ENCODE data around the gene SELENOI. TPM values are rescaled to one million over a fixed set of nuclear protein-coding genes. Genes with fewer than 3 reads are reported as not detected.
"Not testable (repeated sequence)": the region's sequence is repeated elsewhere in the genome, so short reads cannot be mapped to it uniquely, and the experiment has no call there.

The SELENOI gene
- total RNA-seq, 4 donors from 2014 or later = 23.1 to 46.6 (median 32.4) TPM

DNA sequence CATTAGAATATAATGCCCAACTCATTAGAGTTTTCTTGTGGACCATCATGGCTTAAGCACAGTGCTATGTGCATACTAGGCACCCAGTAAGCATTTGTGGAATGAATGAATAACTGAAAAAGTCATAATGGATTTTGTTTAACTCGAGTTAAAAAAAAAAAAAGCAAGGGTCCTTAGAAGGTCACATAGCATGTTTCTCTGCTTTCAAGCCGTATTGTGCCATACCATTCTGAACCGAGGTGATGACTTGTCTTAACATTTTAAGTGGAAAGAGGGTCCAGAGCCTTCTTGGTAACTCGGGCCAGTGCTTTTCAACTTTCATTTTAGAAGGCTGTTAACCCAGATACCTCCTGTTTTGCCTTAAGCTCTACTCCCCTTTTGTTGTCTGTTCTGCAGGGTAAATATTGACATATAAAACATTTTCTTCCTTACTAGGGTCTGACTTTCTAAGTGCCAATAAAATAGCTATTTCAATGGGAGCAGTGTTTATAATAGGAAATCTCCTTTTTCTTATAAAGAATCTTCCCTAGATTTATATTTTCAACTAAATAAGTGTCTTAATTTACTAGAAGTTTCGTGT lies 1.4 kb downstream of the SELENOI start:
- peaks cover 14 to 50% (median 16%) of the 10 kb centered on the region in 3 donors for H3K4me1 ChIP-seq
- peak overlapping the region; percentile 92 to 98 (median 95) for H3K27ac ChIP-seq
- no peaks in the 10 kb centered on the region for H3K9me3 ChIP-seq
- no peak for DNase-seq
- H3K36me3 ChIP-seq = peaks cover 0 to 7% (median 0%) of the 10 kb centered on the region in 3 donors
- TF ChIP-seq, protein P1, sequence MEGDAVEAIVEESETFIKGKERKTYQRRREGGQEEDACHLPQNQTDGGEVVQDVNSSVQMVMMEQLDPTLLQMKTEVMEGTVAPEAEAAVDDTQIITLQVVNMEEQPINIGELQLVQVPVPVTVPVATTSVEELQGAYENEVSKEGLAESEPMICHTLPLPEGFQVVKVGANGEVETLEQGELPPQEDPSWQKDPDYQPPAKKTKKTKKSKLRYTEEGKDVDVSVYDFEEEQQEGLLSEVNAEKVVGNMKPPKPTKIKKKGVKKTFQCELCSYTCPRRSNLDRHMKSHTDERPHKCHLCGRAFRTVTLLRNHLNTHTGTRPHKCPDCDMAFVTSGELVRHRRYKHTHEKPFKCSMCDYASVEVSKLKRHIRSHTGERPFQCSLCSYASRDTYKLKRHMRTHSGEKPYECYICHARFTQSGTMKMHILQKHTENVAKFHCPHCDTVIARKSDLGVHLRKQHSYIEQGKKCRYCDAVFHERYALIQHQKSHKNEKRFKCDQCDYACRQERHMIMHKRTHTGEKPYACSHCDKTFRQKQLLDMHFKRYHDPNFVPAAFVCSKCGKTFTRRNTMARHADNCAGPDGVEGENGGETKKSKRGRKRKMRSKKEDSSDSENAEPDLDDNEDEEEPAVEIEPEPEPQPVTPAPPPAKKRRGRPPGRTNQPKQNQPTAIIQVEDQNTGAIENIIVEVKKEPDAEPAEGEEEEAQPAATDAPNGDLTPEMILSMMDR (IDR thresholded peaks at IDR 0.05) = no peak
- no peak for TF ChIP-seq POLR2A (IDR thresholded peaks at IDR 0.05)
- WGBS, 2 donors = 13 to 17% methylated on average over 5 of the region's 5 CpGs
- no peaks in the 10 kb centered on the region for H3K27me3 ChIP-seq
- peak overlapping the region; percentile 87 to 98 (median 96) for H3K4me3 ChIP-seq
- intact Hi-C loops (cut with DNase I) = no loop called here

DNA sequence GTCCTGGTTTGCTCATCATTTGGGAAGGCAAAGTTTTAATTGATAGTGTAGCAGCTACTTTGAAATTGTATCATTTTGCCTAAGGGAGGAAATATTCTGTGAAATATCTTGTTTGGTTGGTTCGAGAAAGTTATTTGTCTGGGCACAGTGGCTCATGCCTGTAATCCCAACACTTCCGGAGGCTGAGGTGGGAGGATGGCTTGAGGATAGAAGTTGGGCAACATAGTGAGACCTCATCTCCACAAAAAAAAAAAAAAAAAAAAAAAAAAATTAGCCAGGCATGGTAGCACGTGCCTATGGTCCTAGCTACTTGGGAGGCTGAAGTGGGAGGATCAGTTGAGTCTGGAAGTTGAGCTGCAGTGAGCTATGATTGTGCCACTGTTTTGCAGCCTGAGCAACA lies 3.7 kb downstream of the SELENOI start:
- H3K27me3 ChIP-seq = no peaks in the 10 kb centered on the region
- no peak overlapping the region for H3K27ac ChIP-seq
- no peak for DNase-seq
- no peaks in the 10 kb centered on the region for H3K9me3 ChIP-seq
- WGBS, 2 donors = 39 to 61% methylated on average over 2 to 3 of the region's 3 CpGs
- H3K4me3 ChIP-seq = no peak overlapping the region
- H3K4me1 ChIP-seq = peaks cover 11 to 56% (median 11%) of the 10 kb centered on the region in 3 donors
- intact Hi-C loops (cut with DNase I) = no loop called here
- peaks cover 0 to 7% (median 0%) of the 10 kb centered on the region in 3 donors for H3K36me3 ChIP-seq
- TF ChIP-seq POLR2A (IDR thresholded peaks at IDR 0.05) = no peak
- TF ChIP-seq, protein P1 (IDR thresholded peaks at IDR 0.05) = no peak

DNA sequence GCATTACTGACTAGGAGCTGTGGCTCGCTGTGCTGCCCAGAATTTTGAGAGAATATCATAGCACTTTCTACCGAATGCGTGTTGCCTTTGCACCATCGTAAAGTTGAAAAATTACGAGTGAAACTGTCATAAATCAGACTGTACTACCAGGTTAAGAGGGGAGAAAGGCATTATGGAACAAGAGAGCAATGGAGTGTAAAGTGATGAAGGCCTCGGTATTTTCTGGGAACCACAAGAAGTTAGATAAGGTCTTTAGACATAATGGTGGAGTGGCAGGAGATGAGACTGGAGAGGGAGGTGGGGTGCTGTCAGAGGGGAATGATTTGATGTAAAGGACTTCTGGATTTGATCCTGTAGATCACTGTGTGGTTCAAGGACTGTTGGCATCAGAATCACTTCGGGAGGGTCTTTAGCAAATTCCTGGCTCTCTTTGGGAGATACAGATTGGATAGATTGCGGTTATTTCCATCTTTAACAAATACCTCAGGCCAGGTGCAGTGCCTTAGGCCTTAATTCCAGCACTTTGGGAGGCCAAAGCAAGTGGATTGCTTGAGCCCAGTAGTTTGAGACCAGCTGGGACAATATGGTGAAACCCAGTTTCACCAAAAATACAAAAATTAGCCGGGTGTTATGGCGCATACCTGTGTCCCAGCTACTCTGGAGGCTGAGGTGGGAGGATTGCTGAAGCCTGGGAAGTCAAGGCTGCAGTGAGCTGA lies 5.6 kb downstream of the SELENOI start:
- H3K9me3 ChIP-seq = no peaks in the 10 kb centered on the region
- intact Hi-C loops (cut with DNase I) = no loop called here
- 93 to 95% methylated on average over 9 to 10 of the region's 10 CpGs for WGBS, 2 donors
- DNase-seq = no peak
- no peak for TF ChIP-seq POLR2A (IDR thresholded peaks at IDR 0.05)
- TF ChIP-seq, protein P1 (IDR thresholded peaks at IDR 0.05) = no peak
- H3K27ac ChIP-seq = peak overlapping the region in 1 of 4 donors; percentile 45
- H3K4me3 ChIP-seq = no peak overlapping the region
- peaks cover 7 to 69% (median 18%) of the 10 kb centered on the region in 3 donors for H3K4me1 ChIP-seq
- H3K36me3 ChIP-seq = peaks cover 0 to 7% (median 0%) of the 10 kb centered on the region in 3 donors
- no peaks in the 10 kb centered on the region for H3K27me3 ChIP-seq

DNA sequence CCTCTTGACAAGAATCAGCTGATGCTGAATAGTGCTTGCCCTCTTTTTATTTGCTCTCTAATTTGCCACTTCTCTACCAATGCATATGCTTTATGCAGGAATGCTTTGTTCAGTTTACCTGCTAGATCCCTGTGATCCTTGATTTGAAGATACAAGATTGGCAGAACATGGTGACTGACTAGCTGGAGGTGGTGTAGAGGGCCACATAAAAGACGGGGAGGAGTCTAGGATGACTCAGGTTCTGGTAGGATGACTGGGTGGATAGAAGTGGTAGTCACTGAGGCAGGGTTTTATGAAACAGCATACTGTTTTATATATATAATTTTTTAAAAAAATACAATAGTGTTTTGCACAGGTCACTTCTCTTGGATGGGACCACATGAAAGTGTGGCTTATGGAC lies 6.9 kb downstream of the SELENOI start:
- Histone ChIP-seq H3K4me3 (no peak overlapping the region), H3K27ac (peak overlapping the region in 3 of 4 donors; percentile 15 to 93 (median 57)), H3K36me3 (peaks cover 0 to 7% (median 0%) of the 10 kb centered on the region in 3 donors), H3K4me1 (peaks cover 10 to 72% (median 11%) of the 10 kb centered on the region in 3 donors), H3K27me3 (no peaks in the 10 kb centered on the region), H3K9me3 (no peaks in the 10 kb centered on the region)
- 44 to 47% methylated on average over 1 of the region's 1 CpG for WGBS, 2 donors
- DNase-seq = no peak
- intact Hi-C loops (cut with DNase I) = no loop called here
- TF ChIP-seq, protein P1 (IDR thresholded peaks at IDR 0.05) = no peak
- no peak for TF ChIP-seq POLR2A (IDR thresholded peaks at IDR 0.05)

DNA sequence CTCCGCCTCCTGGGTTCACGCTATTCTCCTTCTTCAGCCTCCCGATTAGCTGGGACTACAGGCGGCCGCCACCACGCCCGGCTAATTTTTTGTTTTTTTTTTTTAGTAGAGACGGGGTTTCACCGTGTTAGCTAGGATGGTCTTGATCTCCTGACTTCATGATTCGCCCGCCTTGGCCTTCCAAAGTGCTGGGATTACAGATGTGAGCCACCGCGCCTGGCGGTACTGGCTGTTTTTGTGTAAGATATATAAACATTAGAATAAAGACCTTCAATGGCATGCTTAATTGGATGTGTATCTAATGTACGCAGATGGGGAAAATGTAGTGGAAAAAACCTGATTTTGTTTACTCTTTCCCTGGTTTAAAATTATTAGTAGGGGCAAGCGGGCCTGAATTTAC lies 8.5 kb downstream of the SELENOI start:
- peak overlapping the region; percentile 70 to 93 (median 82) for H3K27ac ChIP-seq
- intact Hi-C loops (cut with DNase I); H3K27me3 ChIP-seq; DNase-seq; H3K36me3 ChIP-seq; H3K4me3 ChIP-seq; H3K9me3 ChIP-seq: not testable (repeated sequence)
- peaks cover 10 to 75% (median 19%) of the 10 kb centered on the region in 3 donors for H3K4me1 ChIP-seq
- WGBS, 2 donors = 96 to 97% methylated on average over 13 to 16 of the region's 16 CpGs

Data from esophagus squamous epithelium (tissue), 5 donors.